ENCODE results near the gene CASP10. TPM values are rescaled to one million over a fixed set of nuclear protein-coding genes. Genes with fewer than 3 reads are reported as not detected.
"Not testable (repeated sequence)": the region's sequence is repeated elsewhere in the genome, so short reads cannot be mapped to it uniquely, and the experiment has no call there.

Gene CASP10
- total and polyA plus RNA-seq, 2 experiments from 2014 or later, result 1.6 to 11.0 TPM

GRCh38 chr2:201137505-201138400 lies 45.2 kb upstream of the CASP10 start:
- TF ChIP-seq EZH2phosphoT487 (IDR thresholded peaks at IDR 0.05; ENCODE audit: low read depth, severe bottlenecking, unreplicated experiment), result no peak
- no peak for TF ChIP-seq EZH2 (IDR thresholded peaks at IDR 0.05; ENCODE audit: borderline replicate concordance)
- TF ChIP-seq CTCF (IDR thresholded peaks at IDR 0.05; ENCODE audit: poor library complexity), result no peak
- Histone ChIP-seq H3K4me1 (ENCODE audit: insufficient read depth) (peaks cover 6% of the 10 kb centered on the region), H3K9me3 (ENCODE audit: low read depth) (no peaks in the 10 kb centered on the region), H3K79me2 (peaks cover 39% of the 10 kb centered on the region), H3K27me3 (no peaks in the 10 kb centered on the region), H3K27ac (no peak overlapping the region), H4K20me1 (ENCODE audit: insufficient read depth, poor library complexity, severe bottlenecking) (no peaks in the 10 kb centered on the region), H3K9me2 (replicated peaks; ENCODE audit: insufficient read depth) (no peaks in the 10 kb centered on the region), H3K4me2 (no peak overlapping the region), H3K4me3 (no peak overlapping the region), H3K36me3 (replicated peaks; ENCODE audit: insufficient read depth, low read depth) (no peaks in the 10 kb centered on the region), H2AFZ (no peak overlapping the region)
- no peak for DNase-seq (ENCODE audit: low spot score)
- 99% methylated on average over 28 of the region's 28 CpGs for WGBS (ENCODE audit: low lambda C conversion rate, missing lambda C conversion rate)

GRCh38 chr2:201138401-201138970 lies 44.5 kb upstream of the CASP10 start:
- H4K20me1 ChIP-seq (ENCODE audit: insufficient read depth, poor library complexity, severe bottlenecking), result no peaks in the 10 kb centered on the region
- no peak overlapping the region for H2AFZ ChIP-seq
- H3K27me3 ChIP-seq, result no peaks in the 10 kb centered on the region
- no peak overlapping the region for H3K4me2 ChIP-seq
- 96% methylated on average over 15 of the region's 15 CpGs for WGBS (ENCODE audit: low lambda C conversion rate, missing lambda C conversion rate)
- no peak overlapping the region for H3K4me3 ChIP-seq
- no peaks in the 10 kb centered on the region for H3K9me3 ChIP-seq (ENCODE audit: low read depth)
- peaks cover 6% of the 10 kb centered on the region for H3K4me1 ChIP-seq (ENCODE audit: insufficient read depth)
- H3K27ac ChIP-seq, result peak overlapping the region; percentile 71
- H3K79me2 ChIP-seq, result peaks cover 32% of the 10 kb centered on the region
- no peak for DNase-seq (ENCODE audit: low spot score)
- TF ChIP-seq EZH2 (IDR thresholded peaks at IDR 0.05; ENCODE audit: borderline replicate concordance) (no peak), EZH2phosphoT487 (IDR thresholded peaks at IDR 0.05; ENCODE audit: low read depth, severe bottlenecking, unreplicated experiment) (no peak), CTCF (IDR thresholded peaks at IDR 0.05; ENCODE audit: poor library complexity) (no peak)
- H3K9me2 ChIP-seq (replicated peaks; ENCODE audit: insufficient read depth), result no peaks in the 10 kb centered on the region
- no peaks in the 10 kb centered on the region for H3K36me3 ChIP-seq (replicated peaks; ENCODE audit: insufficient read depth, low read depth)

GRCh38 chr2:201138986-201139781 lies 43.8 kb upstream of the CASP10 start:
- H3K4me3 ChIP-seq; H3K9me2 ChIP-seq (replicated peaks; ENCODE audit: insufficient read depth); DNase-seq (ENCODE audit: low spot score); H2AFZ ChIP-seq; H3K9me3 ChIP-seq (ENCODE audit: low read depth); H3K36me3 ChIP-seq (replicated peaks; ENCODE audit: insufficient read depth, low read depth); H3K27me3 ChIP-seq; H4K20me1 ChIP-seq (ENCODE audit: insufficient read depth, poor library complexity, severe bottlenecking); H3K4me1 ChIP-seq (ENCODE audit: insufficient read depth): not testable (repeated sequence)
- peak overlapping the region; percentile 29 for H3K4me2 ChIP-seq
- peak overlapping the region; percentile 82 for H3K27ac ChIP-seq
- peaks cover 26% of the 10 kb centered on the region for H3K79me2 ChIP-seq
- WGBS (ENCODE audit: low lambda C conversion rate, missing lambda C conversion rate), result 37% methylated on average over 13 of the region's 14 CpGs
